NCI-H774 (cell line): ENCODE results near the gene KNSTRN.

Experiments
- DNase-seq: peaks from one replicate; lab custom pipeline; 2025; lab: John Stamatoyannopoulos, UW

The KNSTRN gene

GRCh38 chr15:40365624-40366456 lies 16.7 kb upstream of the KNSTRN start:
- no peak for DNase-seq

- DNase-seq: no peak
Observed at GRCh38 chr15:40366457-40367370, 15.8 kb upstream of the KNSTRN start.

GRCh38 chr15:40367371-40367685 lies 15.2 kb upstream of the KNSTRN start:
- no peak for DNase-seq

- DNase-seq: peak; percentile 23
Observed at GRCh38 chr15:40367686-40368611, 14.6 kb upstream of the KNSTRN start.

- no peak for DNase-seq
Observed at GRCh38 chr15:40368719-40369473, 13.6 kb upstream of the KNSTRN start.

GRCh38 chr15:40369474-40369869 lies 13.0 kb upstream of the KNSTRN start:
- no peak for DNase-seq

GRCh38 chr15:40369971-40370370 lies 12.6 kb upstream of the KNSTRN start:
- no peak for DNase-seq

GRCh38 chr15:40372981-40373380 lies 9.5 kb upstream of the KNSTRN start:
- no peak for DNase-seq

GRCh38 chr15:40377606-40378005 lies 4.9 kb upstream of the KNSTRN start:
- DNase-seq: no peak

GRCh38 chr15:40379374-40379773 lies 3.1 kb upstream of the KNSTRN start:
- DNase-seq: no peak

- no peak for DNase-seq
Observed at GRCh38 chr15:40379853-40380252, 2.7 kb upstream of the KNSTRN start.

- no peak for DNase-seq
Observed at GRCh38 chr15:40380636-40381035, 1.9 kb upstream of the KNSTRN start.

GRCh38 chr15:40381818-40382529 lies 547 bp upstream of the KNSTRN start:
- no peak for DNase-seq

- no peak for DNase-seq
Observed at GRCh38 chr15:40386480-40386879, 4.0 kb downstream of the KNSTRN start.

GRCh38 chr15:40388941-40389823 lies 6.7 kb downstream of the KNSTRN start:
- DNase-seq: no peak

- DNase-seq: no peak
Observed at GRCh38 chr15:40389824-40390595, 7.5 kb downstream of the KNSTRN start.

GRCh38 chr15:40392986-40393948 lies 10.7 kb downstream of the KNSTRN start:
- no peak for DNase-seq
